H1 (cell line): ENCODE results near the gene CTPS2. TPM values are rescaled to one million over a fixed set of nuclear protein-coding genes. Genes with fewer than 3 reads are reported as not detected.

ENCODE experiments used
- CTCF ChIA-PET: fragments of 300-600 bp; sonication (Branson Sonifier 250); formaldehyde crosslinking; loops from one replicate; lab custom pipeline; 2021; ENCODE audit not compliant: partially characterized antibody; lab: Charles Lee
- POLR2A ChIA-PET: fragments of 300-600 bp; sonication (Branson Sonifier 250); formaldehyde crosslinking; loops from one replicate; lab custom pipeline; 2021; ENCODE audit warnings: inconsistent platforms; ENCODE audit not compliant: partially characterized antibody; lab: Charles Lee
- DNase-seq, 2 experiments: peaks; one replicate each; pipeline versions ENCODE4 v3.0.0 to v3.0.0-alpha.2; 2010 to 2022; ENCODE audit warnings: low spot score in 2 of 2, low read depth in 1 of 2, mixed read lengths in 1 of 2
- FAIRE-seq: peaks from 2 replicates; lab custom pipeline; 2011; peaks lifted over from hg19 to GRCh38; lab: Jason Lieb, UNC
- H2AFZ ChIP-seq: 2 replicates; pipeline ENCODE4 v1.8.1; 2012; ENCODE audit warnings: low read length, inconsistent platforms
- H2AK5ac ChIP-seq: 2 replicates; pipeline ENCODE4 v1.6.1; 2013; ENCODE audit warnings: low read depth, low read length
- H2BK120ac ChIP-seq: replicated peaks from 2 replicates; pipeline ENCODE3; 2013; ENCODE audit warnings: low read depth, low read length, inconsistent platforms
- H2BK12ac ChIP-seq: 2 replicates; pipeline ENCODE4 v1.6.1; 2013; ENCODE audit warnings: low read depth, low read length
- H2BK15ac ChIP-seq: 2 replicates; pipeline ENCODE4 v1.6.1; 2013; ENCODE audit warnings: low read length
- H2BK20ac ChIP-seq: 2 replicates; pipeline ENCODE4 v1.6.1; 2013; ENCODE audit warnings: low read length
- H2BK5ac ChIP-seq: 2 replicates; pipeline ENCODE4 v1.6.1; 2013; ENCODE audit warnings: low read depth, low read length
- H3K14ac ChIP-seq: 2 replicates; pipeline ENCODE4 v1.6.1; 2013; ENCODE audit warnings: inconsistent platforms; ENCODE audit not compliant: insufficient read length
- H3K18ac ChIP-seq: 2 replicates; pipeline ENCODE4 v1.6.1; 2013; ENCODE audit warnings: low read length; ENCODE audit errors: extremely low read depth
- H3K23ac ChIP-seq: 2 replicates; pipeline ENCODE4 v1.6.1; 2013; ENCODE audit warnings: inconsistent platforms; ENCODE audit not compliant: insufficient read length
- H3K23me2 ChIP-seq: 2 replicates; pipeline ENCODE4 v1.6.1; 2013; ENCODE audit warnings: low read depth, low read length
- H3K27ac ChIP-seq: 2 replicates; pipeline ENCODE4 v1.6.1; 2011; ENCODE audit warnings: low read depth, low read length, inconsistent platforms
- H3K27me3 ChIP-seq, 4 experiments: replicated peaks in 1 of 4; 1 replicate in 1 of 4; 2 replicates in 3 of 4; pipeline versions ENCODE4 v1.6.1 to v1.8.1; 2011 to 2013; ENCODE audit warnings: low read length in 3 of 4, mild to moderate bottlenecking in 3 of 4, inconsistent platforms in 2 of 4, mixed read lengths in 2 of 4, moderate library complexity in 1 of 4; ENCODE audit not compliant: control insufficient read depth in 3 of 4, insufficient read depth in 3 of 4; ENCODE audit errors: extremely low read depth in 1 of 4
- H3K36me3 ChIP-seq, 4 experiments: 2 replicates each; pipeline versions ENCODE4 v1.6.1 to v1.8.1; 2011 to 2013; ENCODE audit warnings: mild to moderate bottlenecking in 4 of 4, low read length in 3 of 4, moderate library complexity in 2 of 4, control low read depth in 1 of 4, inconsistent platforms in 1 of 4; ENCODE audit not compliant: insufficient read depth in 4 of 4, control insufficient read depth in 2 of 4
- H3K4ac ChIP-seq: replicated peaks from 2 replicates; pipeline ENCODE3; 2013; ENCODE audit warnings: low read length, low read depth, mixed read lengths, inconsistent platforms; ENCODE audit not compliant: insufficient read length
- H3K4me1 ChIP-seq, 4 experiments: replicated peaks in 1 of 4; 1 replicate in 1 of 4; 2 replicates in 3 of 4; pipeline versions ENCODE4 v1.6.1 to v1.8.1; 2011 to 2013; ENCODE audit warnings: low read length in 3 of 4, inconsistent platforms in 2 of 4, mixed read lengths in 1 of 4; ENCODE audit not compliant: insufficient read depth in 4 of 4, control insufficient read depth in 3 of 4
- H3K4me2 ChIP-seq, 2 experiments: 2 replicates each; pipeline versions ENCODE4 v1.6.1 to v1.8.1; 2011 to 2013; ENCODE audit warnings: low read depth in 2 of 2, low read length in 2 of 2, control low read depth in 1 of 2, inconsistent platforms in 1 of 2, mild to moderate bottlenecking in 1 of 2; ENCODE audit not compliant: insufficient read depth in 1 of 2
- H3K4me3 ChIP-seq, 4 experiments: fragments of 200-600, 300-600 bp in 1 of 4; sonication (generic), shearing (Covaris generic), sonication (Bioruptor Twin) in 1 of 4; 2 replicates each; pipeline versions ENCODE4 v1.5.1 to v1.8.1; 2011 to 2016; ENCODE audit warnings: low read length in 4 of 4, low read depth in 3 of 4, control low read depth in 2 of 4, inconsistent platforms in 2 of 4, mild to moderate bottlenecking in 2 of 4, mixed read lengths in 1 of 4, moderate library complexity in 1 of 4; ENCODE audit not compliant: insufficient read depth in 2 of 4; ENCODE audit errors: extremely low read depth in 1 of 4
- H3K56ac ChIP-seq: replicated peaks from 2 replicates; pipeline ENCODE3; 2013; ENCODE audit warnings: low read depth, mild to moderate bottlenecking, mixed read lengths, low read length, inconsistent platforms; ENCODE audit not compliant: insufficient read length
- H3K79me1 ChIP-seq: 2 replicates; pipeline ENCODE4 v1.6.1; 2013; ENCODE audit warnings: low read depth, low read length, control low read depth
- H3K79me2 ChIP-seq, 2 experiments: 2 replicates each; pipeline versions ENCODE4 v1.6.1 to v1.8.1; 2012 to 2013; ENCODE audit warnings: low read length in 2 of 2, mild to moderate bottlenecking in 2 of 2, inconsistent platforms in 1 of 2; ENCODE audit not compliant: insufficient read depth in 2 of 2, control insufficient read depth in 1 of 2
- H3K9ac ChIP-seq, 4 experiments: replicated peaks in 1 of 4; 1 replicate in 1 of 4; 2 replicates in 3 of 4; pipeline versions ENCODE4 v1.6.1 to v1.8.1; 2011 to 2013; ENCODE audit warnings: low read depth in 3 of 4, low read length in 3 of 4, control low read depth in 2 of 4, mild to moderate bottlenecking in 2 of 4, moderate library complexity in 2 of 4, inconsistent platforms in 1 of 4; ENCODE audit errors: extremely low read depth in 1 of 4
- H3K9me3 ChIP-seq, 2 experiments: 2 replicates each; pipeline versions ENCODE4 v1.6.1 to v1.8.1; 2012 to 2013; ENCODE audit warnings: mild to moderate bottlenecking in 2 of 2, moderate library complexity in 2 of 2, control low read depth in 1 of 2, inconsistent platforms in 1 of 2, low read depth in 1 of 2, low read length in 1 of 2, mixed read lengths in 1 of 2; ENCODE audit not compliant: insufficient read depth in 2 of 2
- H4K20me1 ChIP-seq, 2 experiments: replicated peaks in 1 of 2; 2 replicates each; pipeline versions ENCODE3 to v1.8.1; 2011 to 2013; ENCODE audit warnings: inconsistent platforms in 2 of 2, low read length in 2 of 2, mild to moderate bottlenecking in 1 of 2; ENCODE audit not compliant: insufficient read depth in 2 of 2, control insufficient read depth in 1 of 2
- H4K5ac ChIP-seq: 2 replicates; pipeline ENCODE4 v1.6.1; 2013; ENCODE audit warnings: low read length, low read depth, mixed read lengths, inconsistent platforms; ENCODE audit not compliant: insufficient read length
- H4K8ac ChIP-seq: 2 replicates; pipeline ENCODE4 v1.8.0; 2013; ENCODE audit warnings: mild to moderate bottlenecking, moderate library complexity, low read length, inconsistent platforms; ENCODE audit not compliant: insufficient read depth; ENCODE audit errors: extremely low read depth
- H4K91ac ChIP-seq: replicated peaks from 2 replicates; pipeline ENCODE3; 2013; ENCODE audit warnings: low read length, mixed read lengths, inconsistent platforms; ENCODE audit not compliant: insufficient read length
- CBX5 ChIP-seq: fragments of 300-800, 300-1000 bp; sonication (generic); IDR thresholded peaks from 2 replicates; pipeline ENCODE4 v1.7.1; 2016; ENCODE audit warnings: antibody characterized with exemption, low read length, low read depth
- RFX5 ChIP-seq: IDR thresholded peaks from 2 replicates; pipeline ENCODE4 v1.6.1; 2011; ENCODE audit warnings: low read depth, low read length, improper control_type of control experiment, borderline replicate concordance
- YY1 ChIP-seq: IDR thresholded peaks from 2 replicates; pipeline ENCODE4 v1.6.1; 2011; ENCODE audit warnings: low read depth, mild to moderate bottlenecking, low read length
- WGBS, 2 experiments: shearing (Covaris generic) in 1 of 2; methylation state at CpG; one replicate each; pipeline versions ENCODE4 v1.1.6 to v1.1.7; 2013 to 2015; ENCODE audit warnings: low lambda C conversion rate in 2 of 2, mixed read lengths in 2 of 2, inconsistent platforms in 1 of 2, low coverage in 1 of 2, missing lambda C conversion rate in 1 of 2; ENCODE audit not compliant: insufficient replicate concordance in 2 of 2, insufficient coverage in 1 of 2, insufficient read length in 1 of 2; ENCODE audit errors: extremely low coverage in 1 of 2, missing lambda C conversion rate in 1 of 2; 5-methylcytosine and 5-hydroxymethylcytosine counted together
- polyA plus RNA-seq, 7 experiments: library from polyadenylated mRNA; depleted of rRNA in 3 of 7; stranded (reverse) in 5 of 7; unstranded in 2 of 7; fragments of >200 nt in 5 of 7; fragments of 200-250 nt in 2 of 7; gene quantifications; 1 replicate in 5 of 7; 2 replicates in 1 of 7; 4 replicates in 1 of 7; pipeline versions ENCODE4 v1.2.1 to v1.2.3, GENCODE V29; 2011 to 2013; ENCODE audit warnings: missing spikeins in 2 of 7, mixed read lengths in 2 of 7
- total RNA-seq: library from RNA; stranded (reverse); fragmentation: NEBNext Ultra II Directional; extraction: Animal tissue kit (Norgen Biotek cat#: 25700); gene quantifications from 2 replicates; pipeline ENCODE4 v1.2.1, GENCODE V29; 2021

Gene CTPS2
- total and polyA plus RNA-seq, 2 of the 8 experiments (the other 6 are each of a cell fraction or from before 2014, with no cell fraction given), result 17.1 to 34.0 TPM

DNA sequence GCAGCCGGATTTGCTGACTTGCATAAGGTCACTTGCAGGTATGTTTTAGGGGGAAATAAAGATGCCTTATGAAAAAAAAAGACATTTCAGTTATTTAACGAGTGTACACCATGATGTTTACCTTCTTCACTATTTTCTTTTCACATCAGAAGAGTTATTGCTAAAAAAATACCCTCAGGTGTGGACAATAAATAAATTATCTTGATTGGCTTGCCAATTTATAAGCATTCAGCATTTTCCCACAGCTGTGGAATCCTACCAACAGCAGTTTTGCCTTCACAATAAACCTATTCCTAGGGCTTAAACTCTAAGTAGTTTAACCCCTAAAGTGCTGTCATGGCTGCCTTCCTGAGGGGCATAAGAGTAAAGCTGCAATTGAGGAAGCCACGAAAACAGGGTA, 145.9 kb downstream of the CTPS2 start:
- Histone ChIP-seq H3K36me3 (no peaks in the 10 kb centered on the region), H3K23me2 (no peaks in the 10 kb centered on the region), H2BK120ac (no peak overlapping the region), H4K20me1 (no peaks in the 10 kb centered on the region), H3K23ac (no peak overlapping the region), H2BK5ac (no peak overlapping the region), H3K27me3 (no peaks in the 10 kb centered on the region), H4K91ac (no peak overlapping the region), H3K27ac (no peak overlapping the region), H3K4me3 (no peak overlapping the region), H3K4me2 (no peak overlapping the region), H3K79me2 (no peaks in the 10 kb centered on the region), H2BK15ac (no peak overlapping the region), H2AK5ac (no peak overlapping the region)
- DNase-seq (no peak), FAIRE-seq (no peak)
- CTCF ChIA-PET, result no interaction called here
- no peak for TF ChIP-seq RFX5
- TF ChIP-seq CBX5, result no peak
- peak; percentile 42; the same call in 1 of the 2 replicates for TF ChIP-seq YY1
- TF ChIP-seq, all 59 proteins: peak for 1
- H3K18ac ChIP-seq, result no peak overlapping the region
- no peak overlapping the region for H2BK12ac ChIP-seq
- whole genome bisulfite sequencing, 2 experiments, result 88% methylated on average over 3 of the region's 3 CpGs; no CpG with 5 or more reads in 1 of the 2 experiments
- POLR2A ChIA-PET, result no interaction called here
- no peak overlapping the region for H4K5ac ChIP-seq
- H3K79me1 ChIP-seq, result no peaks in the 10 kb centered on the region
- H2BK20ac ChIP-seq, result no peak overlapping the region
- H3K9me3 ChIP-seq, result no peaks in the 10 kb centered on the region
- no peak overlapping the region for H3K9ac ChIP-seq
- peaks cover 0 to 4% (median 0%) of the 10 kb centered on the region in 4 experiments; a peak in 1 of 7 replicates for H3K4me1 ChIP-seq
- H4K8ac ChIP-seq, result no peak overlapping the region
- no peak overlapping the region for H2AFZ ChIP-seq
- H3K56ac ChIP-seq, result no peak overlapping the region
- H3K14ac ChIP-seq, result no peak overlapping the region
- no peak overlapping the region for H3K4ac ChIP-seq
